Measurements from ENCODE around the gene KLC3.

GRCh38 chr19:45344621-45345505 is 4.3 kb downstream of the KLC3 start:
- no peak for TF ChIP-seq CTCF (IDR thresholded peaks at IDR 0.05; ENCODE audit: low read depth, low read length, poor library complexity, severe bottlenecking)
- TF ChIP-seq EZH2phosphoT487 (IDR thresholded peaks at IDR 0.05; ENCODE audit: borderline replicate concordance, low read length): no peak
